GM18868 (cell line): Measurements from ENCODE around the gene CDR2.

Experiments used
- ATAC-seq: cut with Tn5 transposase; IDR thresholded peaks from one replicate; pipeline ENCODE4 v1.9.1; 2021; ENCODE audit warnings: mild to moderate bottlenecking, moderate library complexity; ENCODE audit not compliant: unreplicated experiment

The CDR2 gene

DNA sequence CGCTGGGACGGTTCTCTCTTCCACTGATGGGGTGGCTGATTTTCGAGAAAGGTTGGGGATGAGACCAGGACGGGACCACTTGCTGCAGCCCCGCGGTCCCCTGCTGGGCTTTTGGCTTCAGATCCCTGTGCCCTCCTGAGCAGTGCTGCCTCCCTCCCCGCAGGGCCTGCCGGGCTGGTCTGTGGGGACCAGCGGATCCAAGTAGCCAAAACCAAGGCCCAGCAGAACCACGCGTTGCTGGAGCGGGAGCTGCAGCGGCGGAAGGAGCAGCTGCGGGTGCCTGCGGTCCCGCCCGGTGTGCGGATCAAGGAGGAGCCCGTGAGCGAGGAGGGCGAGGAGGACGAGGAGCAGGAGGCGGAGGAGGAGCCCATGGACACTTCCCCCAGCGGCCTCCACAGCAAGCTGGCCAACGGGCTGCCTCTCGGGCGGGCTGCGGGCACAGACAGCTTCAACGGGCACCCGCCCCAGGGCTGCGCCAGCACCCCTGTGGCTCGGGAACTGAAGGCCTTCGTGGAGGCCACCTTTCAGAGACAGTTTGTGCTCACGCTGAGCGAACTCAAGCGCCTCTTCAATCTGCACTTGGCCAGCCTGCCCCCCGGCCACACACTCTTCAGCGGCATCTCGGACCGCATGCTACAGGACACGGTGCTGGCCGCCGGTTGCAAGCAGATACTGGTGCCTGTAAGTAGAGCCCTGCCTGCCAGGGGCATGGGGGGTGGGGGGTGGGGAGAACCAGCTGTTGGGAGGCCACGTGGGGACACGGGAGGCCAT lies 48.6 kb downstream of the CDR2 start:
- no peak for ATAC-seq

- ATAC-seq = no peak
Measured at GRCh38 chr16:22324787-22325597, 49.4 kb downstream of the CDR2 start.

DNA sequence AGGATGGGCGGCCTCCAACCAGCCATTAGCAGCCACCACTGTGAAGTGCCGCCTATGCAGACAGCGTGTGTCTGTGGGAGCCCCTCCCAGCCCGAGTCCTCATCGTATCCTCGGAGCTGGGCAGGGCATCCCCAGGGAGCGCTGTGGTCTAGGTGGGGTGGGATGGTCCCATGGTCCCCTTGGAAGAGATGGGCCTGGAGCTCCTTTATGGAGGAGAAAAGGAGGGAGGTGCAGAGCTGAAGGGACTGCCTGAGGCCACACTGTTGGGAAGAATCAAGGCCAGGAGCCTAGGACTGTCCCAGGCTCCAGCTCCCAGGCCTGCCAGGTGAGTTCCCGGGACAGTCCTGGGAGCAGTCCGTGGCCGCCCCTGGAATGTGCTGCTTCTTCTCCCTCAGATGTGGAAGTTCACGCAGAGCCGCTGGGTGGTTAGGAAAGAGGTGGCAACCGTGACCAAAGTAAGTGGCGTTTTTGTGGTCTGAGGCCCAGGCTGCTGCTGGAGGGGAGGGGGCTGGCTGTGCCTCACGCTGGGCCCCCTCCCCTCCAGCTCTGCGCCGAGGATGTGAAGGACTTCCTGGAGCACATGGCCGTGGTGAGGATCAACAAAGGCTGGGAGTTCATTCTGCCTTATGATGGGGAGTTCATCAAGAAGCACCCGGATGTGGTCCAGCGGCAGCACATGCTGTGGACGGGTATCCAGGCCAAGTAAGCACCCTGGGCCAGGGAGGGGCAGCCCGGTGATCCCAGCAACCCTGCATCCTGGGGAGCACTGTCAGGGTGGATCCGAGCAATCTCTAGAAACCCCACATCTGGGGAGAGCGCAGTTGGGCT lies 50.2 kb downstream of the CDR2 start:
- no peak for ATAC-seq

GRCh38 chr16:22323173-22323958 lies 51.1 kb downstream of the CDR2 start:
- ATAC-seq = no peak

DNA sequence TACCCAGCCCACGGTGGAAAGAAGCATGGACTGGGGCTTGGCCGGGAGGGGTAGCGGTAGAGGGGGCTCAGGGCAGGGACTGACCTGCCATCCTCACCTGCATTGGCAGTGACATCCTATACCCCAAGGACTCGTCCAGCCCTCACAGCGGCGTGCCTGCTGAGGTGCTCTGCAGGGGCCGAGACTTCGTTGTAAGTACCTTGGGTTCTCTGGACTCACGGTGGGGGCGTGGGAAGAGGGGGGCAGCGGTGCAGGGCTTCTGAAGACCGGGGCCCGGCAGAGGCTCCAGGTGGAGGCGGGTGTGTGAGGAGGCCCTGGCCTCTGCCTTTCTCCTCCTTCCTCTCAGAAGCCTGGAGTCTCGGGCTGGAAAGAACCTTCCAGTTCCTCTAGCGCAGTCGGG lies 51.7 kb downstream of the CDR2 start:
- ATAC-seq = no peak

DNA sequence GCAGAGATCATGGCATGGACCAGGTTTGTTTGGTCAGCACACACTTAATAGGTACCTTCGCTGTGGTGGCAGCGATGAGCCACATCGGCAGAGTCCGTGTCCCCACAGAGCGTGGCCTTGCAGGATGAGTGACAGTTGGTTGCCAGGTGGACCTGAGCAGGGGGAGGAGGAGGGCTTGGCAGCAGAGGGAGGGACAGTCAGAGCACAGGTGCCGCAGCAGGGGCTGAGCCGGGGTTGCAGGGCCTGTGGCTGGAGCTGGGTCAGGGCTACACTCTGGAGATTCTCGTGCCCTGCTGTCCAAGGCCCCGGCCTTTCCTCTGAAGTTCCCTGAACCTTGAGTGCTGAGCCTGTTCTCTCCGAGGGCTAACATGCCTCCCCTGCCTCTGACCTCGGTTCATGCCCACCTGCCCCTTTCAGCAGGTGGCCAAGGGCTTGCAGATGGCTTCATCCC lies 52.4 kb downstream of the CDR2 start:
- ATAC-seq = no peak

DNA sequence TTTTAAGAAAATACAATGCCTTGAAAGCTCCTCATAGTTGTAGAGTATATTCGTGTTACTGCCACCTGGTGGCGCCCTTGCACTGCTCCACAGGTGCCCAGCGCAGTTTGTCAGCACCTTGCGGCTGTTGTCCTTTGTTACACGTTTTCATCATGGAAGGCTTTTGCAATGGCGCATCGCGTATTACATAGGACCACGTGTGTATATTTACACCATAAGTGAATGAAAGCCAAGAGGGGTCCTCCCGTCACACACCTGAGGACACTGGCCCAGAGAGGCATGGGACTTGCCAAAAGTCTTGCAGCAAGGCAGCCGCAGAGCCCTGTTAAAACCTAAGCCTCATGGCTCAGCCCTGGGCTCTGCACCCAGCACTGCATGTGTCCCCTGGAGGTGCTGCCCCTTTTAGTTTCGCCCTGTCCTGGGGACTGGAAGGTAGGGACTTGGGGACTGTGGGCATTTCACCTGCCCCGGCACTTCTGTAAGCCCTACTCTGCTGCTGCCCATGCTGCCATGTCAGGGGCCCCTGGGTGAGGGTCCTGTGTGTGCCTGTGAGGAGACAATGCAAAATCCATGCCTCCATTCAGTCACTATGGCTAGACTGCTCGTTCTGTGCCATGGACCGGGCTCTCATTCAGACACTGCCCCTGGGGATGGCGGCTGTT lies 52.9 kb downstream of the CDR2 start:
- no peak for ATAC-seq

- ATAC-seq = no peak
Measured at GRCh38 chr16:22320572-22321339, 53.7 kb downstream of the CDR2 start.

- ATAC-seq = no peak
Measured at GRCh38 chr16:22318690-22319358, 55.6 kb downstream of the CDR2 start.

DNA sequence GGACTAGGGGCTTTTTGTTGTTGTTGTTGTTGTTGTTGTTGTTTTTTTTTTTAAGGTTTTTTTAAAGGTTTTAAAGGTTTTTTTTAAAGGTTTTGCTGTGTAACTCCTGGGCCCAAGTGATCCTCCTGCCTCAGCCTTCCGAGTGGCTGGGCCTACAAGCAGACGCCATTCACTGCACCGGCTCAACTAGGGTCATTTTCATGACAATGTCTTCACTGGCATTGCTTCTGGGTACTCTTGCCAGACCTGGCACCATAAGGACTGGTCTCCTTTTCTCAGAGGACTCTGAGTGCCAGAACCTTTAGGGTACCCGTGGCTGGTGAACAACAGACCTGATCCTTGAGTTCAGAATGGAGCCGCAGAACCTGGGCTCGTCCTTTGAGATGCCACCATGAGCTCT lies 56.8 kb downstream of the CDR2 start:
- ATAC-seq = no peak

- ATAC-seq = no peak
Measured at GRCh38 chr16:22317001-22317530, 57.4 kb downstream of the CDR2 start.

- ATAC-seq = no peak
Measured at GRCh38 chr16:22316411-22316811, 58.0 kb downstream of the CDR2 start.

DNA sequence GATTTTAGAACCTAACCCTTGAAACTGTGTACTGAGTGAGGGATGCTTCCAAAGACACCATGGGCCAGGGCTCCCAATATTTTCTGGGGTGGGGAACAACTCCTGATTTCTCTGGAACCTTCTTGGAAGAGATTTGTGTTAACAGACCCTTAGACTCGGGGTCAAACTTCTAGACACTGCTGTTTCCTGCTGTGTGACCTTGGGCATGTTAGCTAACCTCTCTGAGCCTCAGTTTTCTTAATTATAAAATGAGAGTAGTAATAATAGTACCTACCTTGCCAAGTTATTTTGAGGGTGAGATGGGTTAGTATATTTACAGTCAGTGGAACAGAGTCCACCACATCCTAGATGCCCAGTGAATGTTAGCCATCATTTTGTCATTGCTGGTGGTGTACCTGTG lies 58.4 kb downstream of the CDR2 start:
- ATAC-seq = no peak

DNA sequence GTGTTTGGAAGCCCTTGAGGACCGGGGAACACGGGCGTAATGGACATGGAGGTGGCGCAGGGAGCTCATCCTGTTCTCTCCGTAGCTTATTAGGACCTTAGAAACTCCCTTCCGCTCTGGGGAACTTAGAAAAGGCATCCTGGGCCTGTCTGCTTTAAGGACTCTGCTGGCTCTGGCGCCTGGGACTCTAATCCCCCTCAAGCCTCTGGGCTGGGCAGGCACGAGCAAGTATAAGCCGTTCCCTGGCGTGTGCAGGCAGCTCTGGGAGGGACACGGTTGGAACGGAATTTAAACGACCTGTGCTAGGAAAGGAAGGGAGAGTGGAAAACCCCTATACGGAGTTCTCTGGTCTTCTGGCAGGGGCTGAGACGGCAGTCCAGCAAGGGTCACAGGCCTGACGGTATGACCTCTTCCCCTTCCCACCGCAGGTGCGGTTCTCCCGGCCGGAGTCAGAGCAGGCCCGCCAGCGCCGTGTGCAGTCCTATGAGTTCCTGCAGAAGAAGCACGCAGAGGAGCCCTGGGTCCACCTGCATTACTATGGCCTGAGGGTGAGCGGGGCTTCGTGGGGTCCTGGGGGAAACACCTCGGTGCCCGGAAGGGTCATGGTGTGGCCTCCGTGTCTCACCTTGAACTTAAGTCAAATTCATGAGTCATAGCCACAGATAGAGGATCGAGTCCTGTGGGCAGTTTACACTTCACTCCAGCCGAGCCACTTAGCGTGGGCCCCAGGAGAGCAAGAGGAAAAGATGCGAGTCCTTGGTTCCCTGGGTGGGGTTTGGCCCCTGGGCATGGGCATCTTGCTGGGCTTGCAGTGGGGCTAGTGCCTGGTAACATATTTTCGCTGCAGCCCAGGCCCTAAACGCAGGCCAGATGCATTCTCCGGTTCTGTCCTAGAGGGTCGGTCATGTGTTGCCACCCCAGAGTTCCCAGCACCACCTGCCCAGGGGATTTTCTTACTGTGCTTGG lies 59.5 kb downstream of the CDR2 start:
- ATAC-seq = no peak

- ATAC-seq = no peak
Measured at GRCh38 chr16:22313876-22314470, 60.4 kb downstream of the CDR2 start.

GRCh38 chr16:22312897-22313781 lies 61.3 kb downstream of the CDR2 start:
- ATAC-seq = no peak
